ENCODE measurements around the gene PRKN. TPM values are rescaled to one million over a fixed set of nuclear protein-coding genes. Genes with fewer than 3 reads are reported as not detected.

PRKN gene
- total and polyA plus RNA-seq, 10 donors: 0.23 to 14.1 (median 7.0) TPM

DNA sequence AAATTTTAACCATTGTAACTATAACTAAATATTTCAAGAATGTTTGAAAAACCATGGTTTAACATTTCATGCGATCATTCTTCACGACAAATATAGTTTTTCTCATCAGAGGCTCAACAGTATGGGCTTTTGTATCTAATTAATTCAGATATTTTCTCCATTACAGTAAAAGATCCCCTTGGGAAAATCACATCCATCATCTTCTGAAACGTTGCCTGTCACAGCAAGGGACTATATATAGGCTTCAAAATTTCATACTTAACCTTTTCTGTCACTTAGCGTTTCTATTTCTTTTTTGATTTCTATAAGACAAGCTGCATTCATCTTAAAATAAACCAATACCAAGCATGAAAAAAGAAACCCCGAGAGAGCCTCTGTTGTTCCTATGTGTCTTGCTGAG is 710.0 kb downstream of the PRKN start:
- Histone ChIP-seq H3K9me3 (peaks cover 0 to 23% (median 4%) of the 10 kb centered on the region in 8 donors), H3K4me1 (no peaks in the 10 kb centered on the region), H3K27ac (no peak overlapping the region), H3K4me3 (no peak overlapping the region), H3K36me3 (no peaks in the 10 kb centered on the region), H3K27me3 (replicated peaks in 1 of 7) (no peaks in the 10 kb centered on the region)
- WGBS, 5 donors: 66 to 81% (median 77%) methylated on average over 5 of the region's 5 CpGs
- intact Hi-C loops (cut with DNase I; ENCODE audit: low total_unique reads): no loop called here
- DNase-seq: no peak
- TF ChIP-seq, protein P1, sequence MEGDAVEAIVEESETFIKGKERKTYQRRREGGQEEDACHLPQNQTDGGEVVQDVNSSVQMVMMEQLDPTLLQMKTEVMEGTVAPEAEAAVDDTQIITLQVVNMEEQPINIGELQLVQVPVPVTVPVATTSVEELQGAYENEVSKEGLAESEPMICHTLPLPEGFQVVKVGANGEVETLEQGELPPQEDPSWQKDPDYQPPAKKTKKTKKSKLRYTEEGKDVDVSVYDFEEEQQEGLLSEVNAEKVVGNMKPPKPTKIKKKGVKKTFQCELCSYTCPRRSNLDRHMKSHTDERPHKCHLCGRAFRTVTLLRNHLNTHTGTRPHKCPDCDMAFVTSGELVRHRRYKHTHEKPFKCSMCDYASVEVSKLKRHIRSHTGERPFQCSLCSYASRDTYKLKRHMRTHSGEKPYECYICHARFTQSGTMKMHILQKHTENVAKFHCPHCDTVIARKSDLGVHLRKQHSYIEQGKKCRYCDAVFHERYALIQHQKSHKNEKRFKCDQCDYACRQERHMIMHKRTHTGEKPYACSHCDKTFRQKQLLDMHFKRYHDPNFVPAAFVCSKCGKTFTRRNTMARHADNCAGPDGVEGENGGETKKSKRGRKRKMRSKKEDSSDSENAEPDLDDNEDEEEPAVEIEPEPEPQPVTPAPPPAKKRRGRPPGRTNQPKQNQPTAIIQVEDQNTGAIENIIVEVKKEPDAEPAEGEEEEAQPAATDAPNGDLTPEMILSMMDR (IDR thresholded peaks at IDR 0.05 in 8 of 11, conservative IDR thresholded peaks at IDR 0.05 in 3 of 11): no peak
- TF ChIP-seq POLR2AphosphoS5 (IDR thresholded peaks at IDR 0.05): no peak
- TF ChIP-seq POLR2A (IDR thresholded peaks at IDR 0.05): no peak

DNA sequence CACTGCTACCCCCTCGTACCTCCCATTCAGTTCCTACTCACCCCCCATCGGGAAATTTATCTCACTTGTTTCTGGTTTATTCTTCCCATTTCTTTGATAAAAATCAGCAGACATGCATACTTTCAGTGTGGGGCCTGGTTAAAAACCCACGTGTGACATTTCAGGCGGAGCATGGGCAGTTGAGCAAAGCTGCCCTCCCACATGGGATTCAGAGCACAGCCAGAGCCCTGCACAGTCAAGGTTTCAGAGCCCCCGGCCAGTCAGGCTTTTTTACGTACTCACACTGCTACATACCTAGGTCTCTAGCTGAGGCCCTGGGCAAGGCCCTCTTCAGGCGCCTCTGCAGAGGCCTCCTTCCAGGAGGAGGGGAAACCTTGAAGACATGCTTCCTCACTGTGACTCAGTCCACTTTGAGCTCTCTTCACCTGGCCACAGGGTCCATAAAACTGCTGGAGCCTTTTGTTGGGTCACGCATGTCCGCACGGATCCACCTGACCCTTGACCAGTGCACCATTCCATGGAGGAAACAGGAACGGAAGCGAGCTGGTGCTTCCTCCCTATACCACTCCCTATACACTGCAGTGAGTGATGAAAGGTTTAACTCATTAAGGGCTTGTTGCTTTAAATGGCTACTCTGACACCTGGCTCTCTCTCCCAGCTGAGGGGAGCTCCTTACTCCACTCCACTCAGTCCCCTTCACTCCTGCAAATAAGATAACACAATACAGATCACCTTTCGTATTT is 713.3 kb downstream of the PRKN start:
- H3K27ac ChIP-seq: no peak overlapping the region
- no peaks in the 10 kb centered on the region for H3K36me3 ChIP-seq
- intact Hi-C loops (cut with DNase I; ENCODE audit: low total_unique reads): no loop called here
- H3K27me3 ChIP-seq (replicated peaks in 1 of 7): no peaks in the 10 kb centered on the region
- TF ChIP-seq, protein P1 (IDR thresholded peaks at IDR 0.05 in 8 of 11, conservative IDR thresholded peaks at IDR 0.05 in 3 of 11): no peak
- TF ChIP-seq POLR2AphosphoS5 (IDR thresholded peaks at IDR 0.05) (no peak), POLR2A (IDR thresholded peaks at IDR 0.05) (no peak)
- H3K4me3 ChIP-seq: no peak overlapping the region
- no peaks in the 10 kb centered on the region for H3K4me1 ChIP-seq
- peaks cover 0 to 23% (median 4%) of the 10 kb centered on the region in 8 donors for H3K9me3 ChIP-seq
- DNase-seq: no peak
- WGBS, 5 donors: 74 to 83% (median 79%) methylated on average over 12 to 13 of the region's 13 CpGs

DNA sequence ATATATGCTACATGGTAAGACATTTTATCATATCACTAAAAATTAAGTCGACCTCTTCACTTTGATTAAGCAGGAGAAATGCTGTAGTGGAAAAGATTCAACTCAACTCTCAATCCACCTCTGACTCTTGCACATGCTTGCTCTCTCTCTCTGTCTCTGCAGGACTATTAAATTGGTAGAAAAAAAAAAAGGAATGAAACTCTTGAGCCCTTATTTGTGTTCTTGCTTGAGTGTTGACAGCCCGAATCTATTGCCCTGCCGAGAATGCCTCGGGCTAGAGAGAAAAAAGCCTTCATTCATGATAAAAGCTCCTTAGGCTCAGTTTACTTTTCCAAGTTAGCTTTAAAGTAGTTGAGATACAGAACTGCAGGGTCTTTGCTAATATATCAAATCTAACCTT is 722.2 kb downstream of the PRKN start:
- no peak overlapping the region for H3K4me3 ChIP-seq
- no peaks in the 10 kb centered on the region for H3K27me3 ChIP-seq (replicated peaks in 1 of 7)
- TF ChIP-seq POLR2A (IDR thresholded peaks at IDR 0.05): no peak
- no peak for TF ChIP-seq POLR2AphosphoS5 (IDR thresholded peaks at IDR 0.05)
- TF ChIP-seq, protein P1 (IDR thresholded peaks at IDR 0.05 in 8 of 11, conservative IDR thresholded peaks at IDR 0.05 in 3 of 11): no peak
- no peak overlapping the region for H3K27ac ChIP-seq
- no peaks in the 10 kb centered on the region for H3K4me1 ChIP-seq
- H3K36me3 ChIP-seq: no peaks in the 10 kb centered on the region
- intact Hi-C loops (cut with DNase I; ENCODE audit: low total_unique reads): no loop called here
- no peak for DNase-seq
- H3K9me3 ChIP-seq: peaks cover 0 to 21% (median 7%) of the 10 kb centered on the region in 8 donors
- WGBS, 5 donors: 72 to 86% (median 80%) methylated on average over 4 of the region's 4 CpGs

DNA sequence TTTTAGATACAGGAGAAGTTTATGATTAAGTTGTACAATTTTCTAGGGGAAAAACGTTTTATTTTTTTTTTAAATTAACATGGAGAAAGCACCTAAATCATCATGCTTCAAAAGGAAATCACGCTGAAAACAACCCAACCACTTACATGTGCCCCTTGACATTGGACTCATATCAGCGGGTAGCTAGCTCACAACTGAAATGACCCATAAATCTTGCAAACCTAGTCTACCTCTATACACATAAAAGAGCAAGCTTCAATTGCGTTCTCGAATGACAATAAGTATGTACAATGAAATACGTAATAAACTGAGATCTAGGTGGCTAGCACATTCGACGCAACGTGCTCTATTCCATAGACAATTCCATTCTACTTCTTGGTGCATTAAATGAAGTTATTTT is 730.8 kb downstream of the PRKN start:
- Histone ChIP-seq H3K4me1 (no peaks in the 10 kb centered on the region), H3K4me3 (no peak overlapping the region), H3K27me3 (replicated peaks in 1 of 7) (no peaks in the 10 kb centered on the region), H3K27ac (no peak overlapping the region), H3K9me3 (peaks cover 0 to 72% (median 42%) of the 10 kb centered on the region in 8 donors), H3K36me3 (no peaks in the 10 kb centered on the region)
- TF ChIP-seq, protein P1 (IDR thresholded peaks at IDR 0.05 in 8 of 11, conservative IDR thresholded peaks at IDR 0.05 in 3 of 11): no peak
- TF ChIP-seq POLR2A (IDR thresholded peaks at IDR 0.05): no peak
- no peak for TF ChIP-seq POLR2AphosphoS5 (IDR thresholded peaks at IDR 0.05)
- DNase-seq: no peak
- intact Hi-C loops (cut with DNase I; ENCODE audit: low total_unique reads): no loop called here
- 68 to 82% (median 75%) methylated on average over 9 of the region's 9 CpGs for WGBS, 5 donors
